ENCODE measurements around the gene SERPINA5.

The SERPINA5 gene

GRCh38 chr14:94614802-94615201 lies 33.6 kb downstream of the SERPINA5 start:
- no peaks in the 10 kb centered on the region for H3K9me3 ChIP-seq (ENCODE audit: control insufficient read depth, insufficient read depth, low read depth, low read length)
- H3K4me3 ChIP-seq (ENCODE audit: low read depth, low read length) = no peak overlapping the region
- H3K27ac ChIP-seq (ENCODE audit: extremely low read depth, low read depth, low read length) = no peak overlapping the region
- CTCF ChIA-PET = interaction anchor here (1.1 kb wide), 1 partner anchor 14 kb away, joined by 3 read pairs; no protein-coding TSS in a partner anchor
- H3K4me1 ChIP-seq (ENCODE audit: control insufficient read depth, insufficient read depth, low read length) = no peaks in the 10 kb centered on the region
- no peaks in the 10 kb centered on the region for H3K36me3 ChIP-seq (ENCODE audit: control insufficient read depth in 2 of 2, insufficient read depth in 1 of 2, low read length in 2 of 2)
- no peak for TF ChIP-seq ZNF585B (tag by site-specific recombination; IDR thresholded peaks at IDR 0.05)
- no peak for TF ChIP-seq ZNF639 (tag by site-specific recombination; IDR thresholded peaks at IDR 0.05)
- TF ChIP-seq ZBTB17 (tag by site-specific recombination; IDR thresholded peaks at IDR 0.05) = no peak
- TF ChIP-seq ZNF558 (tag by site-specific recombination; IDR thresholded peaks at IDR 0.05) = no peak
- no peak for TF ChIP-seq ZNF391 (tag by site-specific recombination; IDR thresholded peaks at IDR 0.05; ENCODE audit: borderline replicate concordance, low read depth)
- POLR2A ChIA-PET = no interaction called here

GRCh38 chr14:94615254-94615653 lies 34.0 kb downstream of the SERPINA5 start:
- ChIA-PET POLR2A (no interaction called here), CTCF (interaction anchor here (1.1 kb wide), 1 partner anchor 14 kb away, joined by 3 read pairs; no protein-coding TSS in a partner anchor)
- Histone ChIP-seq H3K4me1 (ENCODE audit: control insufficient read depth, insufficient read depth, low read length) (no peaks in the 10 kb centered on the region), H3K27ac (ENCODE audit: extremely low read depth, low read depth, low read length) (no peak overlapping the region), H3K9me3 (ENCODE audit: control insufficient read depth, insufficient read depth, low read depth, low read length) (no peaks in the 10 kb centered on the region), H3K36me3 (ENCODE audit: control insufficient read depth in 2 of 2, insufficient read depth in 1 of 2, low read length in 2 of 2) (no peaks in the 10 kb centered on the region), H3K4me3 (ENCODE audit: low read depth, low read length) (no peak overlapping the region)
- TF ChIP-seq HIC1 (tag by site-specific recombination; IDR thresholded peaks at IDR 0.05) (no peak), ZNF302 (tag by site-specific recombination; IDR thresholded peaks at IDR 0.05; ENCODE audit: low read depth) (no peak), ZNF280C (tag by site-specific recombination; IDR thresholded peaks at IDR 0.05) (no peak), ZNF600 (tag by site-specific recombination; IDR thresholded peaks at IDR 0.05) (no peak), SETDB1 (IDR thresholded peaks at IDR 0.05; ENCODE audit: insufficient read length, low read length) (no peak), ZNF777 (tag by site-specific recombination; IDR thresholded peaks at IDR 0.05; ENCODE audit: borderline replicate concordance) (no peak), ZSCAN5A (tag by site-specific recombination; IDR thresholded peaks at IDR 0.05) (no peak), ZNF664 (tag by site-specific recombination; IDR thresholded peaks at IDR 0.05) (no peak)

GRCh38 chr14:94615823-94616570 lies 34.8 kb downstream of the SERPINA5 start:
- Histone ChIP-seq H3K36me3 (ENCODE audit: control insufficient read depth in 2 of 2, insufficient read depth in 1 of 2, low read length in 2 of 2) (no peaks in the 10 kb centered on the region), H3K4me3 (ENCODE audit: low read depth, low read length) (no peak overlapping the region), H3K4me1 (ENCODE audit: control insufficient read depth, insufficient read depth, low read length) (no peaks in the 10 kb centered on the region), H3K9me3 (ENCODE audit: control insufficient read depth, insufficient read depth, low read depth, low read length) (no peaks in the 10 kb centered on the region), H3K27ac (ENCODE audit: extremely low read depth, low read depth, low read length) (no peak overlapping the region)
- CTCF ChIA-PET = interaction anchor here (1.1 kb wide), 1 partner anchor 13 kb away, joined by 3 read pairs; no protein-coding TSS in a partner anchor
- POLR2A ChIA-PET = no interaction called here
- no peak for TF ChIP-seq KLF17 (tag by site-specific recombination; IDR thresholded peaks at IDR 0.05)
- TF ChIP-seq ZBTB49 (tag by site-specific recombination; IDR thresholded peaks at IDR 0.05; ENCODE audit: low read depth) = no peak
- no peak for TF ChIP-seq ZNF121 (tag by site-specific recombination; IDR thresholded peaks at IDR 0.05)
- no peak for TF ChIP-seq ZNF660 (tag by site-specific recombination; IDR thresholded peaks at IDR 0.05)
- no peak for TF ChIP-seq ZNF302 (tag by site-specific recombination; IDR thresholded peaks at IDR 0.05; ENCODE audit: low read depth)

All from HEK293 (cell line).